ENCODE results near the gene CDC42EP3.

Gene CDC42EP3

GRCh38 chr2:37638973-37639372 is 32.5 kb downstream of the CDC42EP3 start:
- no peaks in the 10 kb centered on the region for H3K27me3 ChIP-seq (replicated peaks; ENCODE audit: insufficient read depth, low read length)
- no peaks in the 10 kb centered on the region for H3K9me2 ChIP-seq (replicated peaks; ENCODE audit: insufficient read depth, low read length)
- H3K4me1 ChIP-seq (ENCODE audit: low read length) = no peaks in the 10 kb centered on the region
- no peaks in the 10 kb centered on the region for H3F3A ChIP-seq (ENCODE audit: insufficient read depth, low read length)
- no peak overlapping the region for H3K4me3 ChIP-seq (ENCODE audit: low read length)
- H3K9me3 ChIP-seq (replicated peaks; ENCODE audit: insufficient read depth, low read length) = no peaks in the 10 kb centered on the region
- no peak overlapping the region for H2AFZ ChIP-seq (ENCODE audit: low read length)
- H3K9ac ChIP-seq (ENCODE audit: low read length) = no peak overlapping the region
- H3K36me3 ChIP-seq (replicated peaks; ENCODE audit: insufficient read depth, low read length) = no peaks in the 10 kb centered on the region; the same call in 1 of the 2 replicates
- H3K27ac ChIP-seq (ENCODE audit: low read length) = no peak overlapping the region
- H3K79me2 ChIP-seq (ENCODE audit: low read length) = peaks cover 21% of the 10 kb centered on the region
- no peak for DNase-seq
- H3K4me2 ChIP-seq (ENCODE audit: low read depth, low read length) = no peak overlapping the region
- H4K20me1 ChIP-seq (ENCODE audit: insufficient read depth, low read length) = no peaks in the 10 kb centered on the region
- TF ChIP-seq CTCF (IDR thresholded peaks at IDR 0.05; ENCODE audit: low read length) (no peak), EZH2phosphoT487 (IDR thresholded peaks at IDR 0.05; ENCODE audit: low read length) (no peak), EZH2 (optimal IDR thresholded peaks at IDR 0.05; ENCODE audit: low read depth, low read length) (no peak)

- Histone ChIP-seq H3K79me2 (ENCODE audit: low read length) (peaks cover 11% of the 10 kb centered on the region), H3K4me1 (ENCODE audit: low read length) (no peaks in the 10 kb centered on the region), H3K9me3 (replicated peaks; ENCODE audit: insufficient read depth, low read length) (no peaks in the 10 kb centered on the region), H3K36me3 (replicated peaks; ENCODE audit: insufficient read depth, low read length) (no peaks in the 10 kb centered on the region; the same call in 1 of the 2 replicates), H3F3A (ENCODE audit: insufficient read depth, low read length) (no peaks in the 10 kb centered on the region), H3K4me3 (ENCODE audit: low read length) (no peak overlapping the region), H4K20me1 (ENCODE audit: insufficient read depth, low read length) (no peaks in the 10 kb centered on the region), H3K27me3 (replicated peaks; ENCODE audit: insufficient read depth, low read length) (no peaks in the 10 kb centered on the region), H2AFZ (ENCODE audit: low read length) (no peak overlapping the region), H3K4me2 (ENCODE audit: low read depth, low read length) (no peak overlapping the region), H3K9me2 (replicated peaks; ENCODE audit: insufficient read depth, low read length) (no peaks in the 10 kb centered on the region), H3K9ac (ENCODE audit: low read length) (no peak overlapping the region), H3K27ac (ENCODE audit: low read length) (no peak overlapping the region)
- TF ChIP-seq EZH2phosphoT487 (IDR thresholded peaks at IDR 0.05; ENCODE audit: low read length) (no peak), EZH2 (optimal IDR thresholded peaks at IDR 0.05; ENCODE audit: low read depth, low read length) (no peak)
- DNase-seq = no peak
Measured at GRCh38 chr2:37637985-37638384, 33.5 kb downstream of the CDC42EP3 start.

GRCh38 chr2:37637190-37637860 is 34.1 kb downstream of the CDC42EP3 start:
- no peaks in the 10 kb centered on the region for H3K4me1 ChIP-seq (ENCODE audit: low read length)
- TF ChIP-seq EZH2 (optimal IDR thresholded peaks at IDR 0.05; ENCODE audit: low read depth, low read length) (no peak), CTCF (IDR thresholded peaks at IDR 0.05; ENCODE audit: low read length) (no peak), EZH2phosphoT487 (IDR thresholded peaks at IDR 0.05; ENCODE audit: low read length) (no peak)
- no peak overlapping the region for H2AFZ ChIP-seq (ENCODE audit: low read length)
- no peaks in the 10 kb centered on the region for H3K9me2 ChIP-seq (replicated peaks; ENCODE audit: insufficient read depth, low read length)
- H3K4me2 ChIP-seq (ENCODE audit: low read depth, low read length) = no peak overlapping the region
- H3K79me2 ChIP-seq (ENCODE audit: low read length) = peaks cover 4% of the 10 kb centered on the region
- H3F3A ChIP-seq (ENCODE audit: insufficient read depth, low read length) = no peaks in the 10 kb centered on the region
- no peaks in the 10 kb centered on the region for H3K27me3 ChIP-seq (replicated peaks; ENCODE audit: insufficient read depth, low read length)
- H3K9ac ChIP-seq (ENCODE audit: low read length) = no peak overlapping the region
- no peaks in the 10 kb centered on the region for H4K20me1 ChIP-seq (ENCODE audit: insufficient read depth, low read length)
- no peak overlapping the region for H3K27ac ChIP-seq (ENCODE audit: low read length)
- no peak overlapping the region for H3K4me3 ChIP-seq (ENCODE audit: low read length)
- DNase-seq = no peak
- H3K9me3 ChIP-seq (replicated peaks; ENCODE audit: insufficient read depth, low read length) = no peaks in the 10 kb centered on the region
- no peaks in the 10 kb centered on the region for H3K36me3 ChIP-seq (replicated peaks; ENCODE audit: insufficient read depth, low read length)

- H3K4me2 ChIP-seq (ENCODE audit: low read depth, low read length) = no peak overlapping the region
- no peak overlapping the region for H3K4me3 ChIP-seq (ENCODE audit: low read length)
- H3K4me1 ChIP-seq (ENCODE audit: low read length) = no peaks in the 10 kb centered on the region
- H3K9me3 ChIP-seq (replicated peaks; ENCODE audit: insufficient read depth, low read length) = no peaks in the 10 kb centered on the region
- DNase-seq = no peak
- H3F3A ChIP-seq (ENCODE audit: insufficient read depth, low read length) = no peaks in the 10 kb centered on the region
- no peaks in the 10 kb centered on the region for H4K20me1 ChIP-seq (ENCODE audit: insufficient read depth, low read length)
- TF ChIP-seq EZH2 (optimal IDR thresholded peaks at IDR 0.05; ENCODE audit: low read depth, low read length) (no peak), EZH2phosphoT487 (IDR thresholded peaks at IDR 0.05; ENCODE audit: low read length) (no peak), CTCF (IDR thresholded peaks at IDR 0.05; ENCODE audit: low read length) (no peak)
- H3K27me3 ChIP-seq (replicated peaks; ENCODE audit: insufficient read depth, low read length) = no peaks in the 10 kb centered on the region
- H3K36me3 ChIP-seq (replicated peaks; ENCODE audit: insufficient read depth, low read length) = no peaks in the 10 kb centered on the region
- H3K9ac ChIP-seq (ENCODE audit: low read length) = no peak overlapping the region
- no peak overlapping the region for H3K27ac ChIP-seq (ENCODE audit: low read length)
- no peaks in the 10 kb centered on the region for H3K9me2 ChIP-seq (replicated peaks; ENCODE audit: insufficient read depth, low read length)
- no peak overlapping the region for H2AFZ ChIP-seq (ENCODE audit: low read length)
- no peaks in the 10 kb centered on the region for H3K79me2 ChIP-seq (ENCODE audit: low read length)
Measured at GRCh38 chr2:37636381-37637066, 34.9 kb downstream of the CDC42EP3 start.

All from MM.1S (cell line).